DND-41 (cell line): ENCODE measurements around the gene PRKCD.

Source experiments
- CTCF ChIP-seq: IDR thresholded peaks from 2 replicates; pipeline ENCODE4 v1.5.1; 2012; ENCODE audit warnings: borderline replicate concordance, low read length, moderate library complexity, mild to moderate bottlenecking; ENCODE audit not compliant: poor library complexity, severe bottlenecking; ENCODE audit errors: extremely low read depth
- EZH2 ChIP-seq: IDR thresholded peaks from 3 replicates; pipeline ENCODE4 v1.6.1; 2012; ENCODE audit warnings: borderline replicate concordance, low read depth, mild to moderate bottlenecking, moderate library complexity, low read length, inconsistent platforms; ENCODE audit not compliant: severe bottlenecking

GRCh38 chr3:53226142-53226840, 65.3 kb downstream of the PRKCD start:
- no peak for TF ChIP-seq CTCF
- TF ChIP-seq EZH2 = no peak
